ENCODE measurements around the gene ZNF692.
"Not testable (repeated sequence)": the region's sequence is repeated elsewhere in the genome, so short reads cannot be mapped to it uniquely, and the experiment has no call there.

The ZNF692 gene

GRCh38 chr1:248858891-248859889, at the start of gene ZNF692:
Gene ZNF692 (minus strand): TSS chr1:248859085. CDS start chr1:248858309, 776 bp downstream.
- peak; percentile 96 for DNase-seq (ENCODE audit: low read depth)

GRCh38 chr1:248906753-248907661, 48.1 kb upstream of the ZNF692 start:
- no peak for DNase-seq (ENCODE audit: low read depth)

- peak; percentile 96 for DNase-seq (ENCODE audit: low read depth)
Observed at GRCh38 chr1:248906009-248906752, 47.3 kb upstream of the ZNF692 start, which contains the start of gene PGBD2. Gene PGBD2 (plus strand): TSS chr1:248906235. CDS start chr1:248913863, 7,628 bp downstream.

- DNase-seq (ENCODE audit: low read depth), result peak; percentile 3
Observed at GRCh38 chr1:248905662-248906008, 46.8 kb upstream of the ZNF692 start.

- no peak for DNase-seq (ENCODE audit: low read depth)
Observed at GRCh38 chr1:248904437-248905216, 45.7 kb upstream of the ZNF692 start.

- no peak for DNase-seq (ENCODE audit: low read depth)
Observed at GRCh38 chr1:248901578-248901977, 42.7 kb upstream of the ZNF692 start.

- DNase-seq (ENCODE audit: low read depth), result no peak
Observed at GRCh38 chr1:248900637-248901036, 41.8 kb upstream of the ZNF692 start.

GRCh38 chr1:248897412-248898337, 38.8 kb upstream of the ZNF692 start:
- no peak for DNase-seq (ENCODE audit: low read depth)

- DNase-seq (ENCODE audit: low read depth), result no peak
Observed at GRCh38 chr1:248894837-248895236, 36.0 kb upstream of the ZNF692 start.

GRCh38 chr1:248892590-248892989, 33.7 kb upstream of the ZNF692 start:
- no peak for DNase-seq (ENCODE audit: low read depth)

GRCh38 chr1:248891758-248892157, 32.9 kb upstream of the ZNF692 start:
- no peak for DNase-seq (ENCODE audit: low read depth)

GRCh38 chr1:248890549-248891498, 31.9 kb upstream of the ZNF692 start:
- no peak for DNase-seq (ENCODE audit: low read depth)

GRCh38 chr1:248889914-248890243, 31.0 kb upstream of the ZNF692 start:
- DNase-seq (ENCODE audit: low read depth), result not testable (repeated sequence)

- DNase-seq (ENCODE audit: low read depth), result no peak
Observed at GRCh38 chr1:248886237-248886895, 27.5 kb upstream of the ZNF692 start.

- no peak for DNase-seq (ENCODE audit: low read depth)
Observed at GRCh38 chr1:248885646-248886045, 26.8 kb upstream of the ZNF692 start.

- DNase-seq (ENCODE audit: low read depth), result no peak
Observed at GRCh38 chr1:248884632-248885295, 25.9 kb upstream of the ZNF692 start.

- DNase-seq (ENCODE audit: low read depth), result not testable (repeated sequence)
Observed at GRCh38 chr1:248882427-248882826, 23.5 kb upstream of the ZNF692 start.

- no peak for DNase-seq (ENCODE audit: low read depth)
Observed at GRCh38 chr1:248881261-248881660, 22.4 kb upstream of the ZNF692 start.

Measured in activated T-cell treated with anti-CD3 and anti-CD28 coated beads for 48 hours (primary cell).